Tibial artery (tissue), 4 donors: ENCODE results near the gene ABHD14A.

Experiments used
- DNase-seq, 2 donors: peaks; one replicate each; pipeline ENCODE4 v3.0.0-alpha.2; 2019
- H3K27ac ChIP-seq, 2 donors: fragments of 200-600 bp; sonication (generic) in 1 of 2; 1 replicate in 1 of 2; 2 replicates in 1 of 2; pipeline ENCODE4 v1.5.1; 2018 to 2019; ENCODE audit warnings: mild to moderate bottlenecking in 1 of 2
- H3K27me3 ChIP-seq, 2 donors: fragments of 200-600 bp; sonication (generic) in 1 of 2; one replicate each; pipeline versions ENCODE4 v1.5.1 to v1.6.0; 2016 to 2019
- H3K36me3 ChIP-seq, 3 donors: fragments of 200-600 bp; sonication (generic) in 2 of 3; one replicate each; pipeline ENCODE4 v1.5.1; 2016 to 2019; ENCODE audit warnings: mild to moderate bottlenecking in 2 of 3
- H3K4me1 ChIP-seq, 4 donors: fragments of 200-600 bp; sonication (generic) in 2 of 4; 1 replicate in 3 of 4; 2 replicates in 1 of 4; pipeline ENCODE4 v1.5.1; 2016 to 2019
- H3K4me3 ChIP-seq, 2 donors: fragments of 200-600 bp; sonication (generic) in 1 of 2; 1 replicate in 1 of 2; 2 replicates in 1 of 2; pipeline ENCODE4 v1.5.1; 2018 to 2019; ENCODE audit warnings: mild to moderate bottlenecking in 2 of 2
- H3K9me3 ChIP-seq, 3 donors: fragments of 200-600 bp; sonication (generic) in 1 of 3; one replicate each; pipeline ENCODE4 v1.5.1; 2016 to 2019
- intact Hi-C: fragments of 100-400 bp; cut with DNase I; formaldehyde crosslinking; loops from one replicate; pipeline ENCODE4 v1.15.0; 2023; ENCODE audit warnings: low total_unique reads
- TF ChIP-seq, protein P1 (sequence below), 2 experiments: fragments of 200-600 bp in 1 of 2; fragments of 450-650 bp in 1 of 2; IDR thresholded peaks; one replicate each; pipeline ENCODE4 v1.5.1; 2017 to 2019; ENCODE audit warnings: antibody characterized with exemption in 2 of 2, mild to moderate bottlenecking in 1 of 2, moderate library complexity in 1 of 2

The ABHD14A gene

DNA sequence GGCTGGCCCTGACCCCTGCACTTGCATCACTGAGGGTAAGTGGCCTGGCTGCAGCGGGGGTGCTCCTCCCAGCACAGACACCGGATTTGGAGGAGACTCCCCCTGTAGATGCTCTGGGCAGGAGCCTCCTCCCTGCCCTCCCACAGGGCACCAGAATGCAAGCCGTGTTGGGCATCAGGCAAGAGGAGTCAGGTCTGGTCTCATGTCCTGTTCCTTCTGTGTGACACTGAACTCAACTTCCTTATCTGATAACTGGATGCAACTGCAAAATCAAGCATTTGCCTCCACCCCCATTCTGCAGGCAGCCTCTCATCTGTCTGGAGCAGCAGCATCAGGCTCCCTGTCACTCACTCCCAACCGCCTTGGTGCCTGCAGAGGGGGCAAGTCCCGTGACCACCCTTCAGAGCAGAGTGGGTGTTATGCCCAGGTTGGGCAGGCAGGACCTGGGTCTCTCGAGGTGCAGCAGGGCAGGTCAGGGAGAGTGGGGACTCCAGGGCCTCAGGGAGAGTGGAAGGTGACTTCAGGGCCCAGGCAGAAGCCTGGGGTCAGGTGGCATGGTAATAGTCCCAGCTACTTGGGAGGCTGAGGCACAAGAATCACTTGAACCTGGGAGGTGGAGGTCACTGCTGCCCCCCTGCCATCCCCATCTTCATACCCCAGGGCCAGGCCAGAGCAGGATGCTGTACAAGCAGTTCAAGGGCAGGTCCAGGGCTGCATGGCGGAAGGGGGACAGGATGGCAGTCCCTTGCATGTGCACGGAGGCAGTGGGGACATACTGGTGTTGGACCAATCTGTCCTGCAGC is 31.4 kb downstream of the ABHD14A start:
- intact Hi-C loops = no loop called here
- Histone ChIP-seq H3K36me3 (no peaks in the 10 kb centered on the region), H3K4me3 (no peak overlapping the region), H3K4me1 (peaks cover 0 to 27% (median 21%) of the 10 kb centered on the region in 4 donors), H3K9me3 (no peaks in the 10 kb centered on the region), H3K27me3 (no peaks in the 10 kb centered on the region), H3K27ac (peak overlapping the region; percentile 11 to 41)
- TF ChIP-seq, protein P1, sequence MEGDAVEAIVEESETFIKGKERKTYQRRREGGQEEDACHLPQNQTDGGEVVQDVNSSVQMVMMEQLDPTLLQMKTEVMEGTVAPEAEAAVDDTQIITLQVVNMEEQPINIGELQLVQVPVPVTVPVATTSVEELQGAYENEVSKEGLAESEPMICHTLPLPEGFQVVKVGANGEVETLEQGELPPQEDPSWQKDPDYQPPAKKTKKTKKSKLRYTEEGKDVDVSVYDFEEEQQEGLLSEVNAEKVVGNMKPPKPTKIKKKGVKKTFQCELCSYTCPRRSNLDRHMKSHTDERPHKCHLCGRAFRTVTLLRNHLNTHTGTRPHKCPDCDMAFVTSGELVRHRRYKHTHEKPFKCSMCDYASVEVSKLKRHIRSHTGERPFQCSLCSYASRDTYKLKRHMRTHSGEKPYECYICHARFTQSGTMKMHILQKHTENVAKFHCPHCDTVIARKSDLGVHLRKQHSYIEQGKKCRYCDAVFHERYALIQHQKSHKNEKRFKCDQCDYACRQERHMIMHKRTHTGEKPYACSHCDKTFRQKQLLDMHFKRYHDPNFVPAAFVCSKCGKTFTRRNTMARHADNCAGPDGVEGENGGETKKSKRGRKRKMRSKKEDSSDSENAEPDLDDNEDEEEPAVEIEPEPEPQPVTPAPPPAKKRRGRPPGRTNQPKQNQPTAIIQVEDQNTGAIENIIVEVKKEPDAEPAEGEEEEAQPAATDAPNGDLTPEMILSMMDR (IDR thresholded peaks at IDR 0.05) = no peak
- DNase-seq = no peak

DNA sequence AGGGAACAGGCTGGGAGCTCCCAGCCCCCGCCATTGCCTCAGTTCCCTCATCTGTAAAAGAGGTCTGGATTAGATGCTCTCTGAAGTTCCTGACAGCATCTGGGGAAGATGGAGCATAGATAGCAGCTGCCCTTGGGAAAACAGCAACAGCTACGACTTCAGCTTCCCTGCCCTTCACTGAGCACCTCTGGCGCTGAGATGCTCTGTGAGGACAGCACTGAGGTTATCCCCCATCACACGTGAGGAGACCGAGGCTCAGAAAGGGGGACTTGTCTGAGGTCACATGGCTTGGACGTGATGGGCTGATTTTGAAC is 31.9 kb downstream of the ABHD14A start:
- Histone ChIP-seq H3K36me3 (no peaks in the 10 kb centered on the region), H3K4me3 (no peak overlapping the region), H3K4me1 (peaks cover 0 to 22% (median 19%) of the 10 kb centered on the region in 4 donors), H3K27me3 (no peaks in the 10 kb centered on the region), H3K27ac (no peak overlapping the region), H3K9me3 (no peaks in the 10 kb centered on the region)
- intact Hi-C loops = no loop called here
- TF ChIP-seq, protein P1 (IDR thresholded peaks at IDR 0.05) = no peak
- no peak for DNase-seq

DNA sequence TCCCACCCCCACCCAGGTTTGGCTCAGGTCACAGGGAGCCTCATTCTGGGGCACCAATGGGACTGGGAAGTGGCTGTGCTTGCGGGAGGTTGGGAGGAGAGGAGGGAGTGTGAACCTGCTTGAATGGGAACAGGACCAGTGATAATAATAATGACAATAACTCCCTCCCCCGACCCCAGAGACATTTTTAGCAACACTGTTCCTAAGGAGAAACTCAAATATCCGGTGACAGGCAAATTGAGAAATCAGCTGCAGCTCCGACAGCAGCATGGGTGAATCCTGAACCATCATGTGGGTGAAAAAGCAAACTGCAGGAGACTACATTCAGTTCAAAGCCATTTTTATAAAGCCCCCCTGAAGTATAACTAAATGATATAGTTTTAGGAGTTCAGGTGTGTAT is 32.4 kb downstream of the ABHD14A start:
- DNase-seq = no peak
- no peaks in the 10 kb centered on the region for H3K9me3 ChIP-seq
- TF ChIP-seq, protein P1 (IDR thresholded peaks at IDR 0.05) = no peak
- H3K36me3 ChIP-seq = no peaks in the 10 kb centered on the region
- intact Hi-C loops = no loop called here
- no peak overlapping the region for H3K27ac ChIP-seq
- H3K27me3 ChIP-seq = no peaks in the 10 kb centered on the region
- peaks cover 0 to 22% (median 19%) of the 10 kb centered on the region in 4 donors for H3K4me1 ChIP-seq
- H3K4me3 ChIP-seq = no peak overlapping the region

DNA sequence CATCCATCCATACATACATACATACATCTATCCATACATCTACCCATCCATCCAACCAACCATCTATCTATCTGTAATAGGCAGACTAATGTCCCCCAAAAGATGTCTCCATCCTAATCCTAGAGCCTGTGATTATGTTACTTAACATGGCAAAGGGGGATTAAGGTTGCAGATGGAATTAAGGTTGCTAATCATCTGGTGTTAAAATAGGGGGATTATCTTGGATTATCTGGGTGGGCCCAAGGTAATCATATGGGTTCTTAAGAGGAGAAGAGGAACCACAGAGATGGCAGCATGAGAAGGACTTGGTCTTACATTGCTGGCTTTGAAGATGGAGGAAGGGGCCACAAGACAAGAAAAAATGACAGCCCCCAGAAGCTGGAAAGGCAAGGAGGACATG is 35.6 kb downstream of the ABHD14A start:
- Histone ChIP-seq H3K27ac (no peak overlapping the region), H3K36me3 (no peaks in the 10 kb centered on the region), H3K27me3 (no peaks in the 10 kb centered on the region), H3K4me3 (no peak overlapping the region), H3K9me3 (no peaks in the 10 kb centered on the region), H3K4me1 (peaks cover 0 to 16% (median 10%) of the 10 kb centered on the region in 4 donors)
- no peak for DNase-seq
- intact Hi-C loops = no loop called here
- TF ChIP-seq, protein P1 (IDR thresholded peaks at IDR 0.05) = no peak

DNA sequence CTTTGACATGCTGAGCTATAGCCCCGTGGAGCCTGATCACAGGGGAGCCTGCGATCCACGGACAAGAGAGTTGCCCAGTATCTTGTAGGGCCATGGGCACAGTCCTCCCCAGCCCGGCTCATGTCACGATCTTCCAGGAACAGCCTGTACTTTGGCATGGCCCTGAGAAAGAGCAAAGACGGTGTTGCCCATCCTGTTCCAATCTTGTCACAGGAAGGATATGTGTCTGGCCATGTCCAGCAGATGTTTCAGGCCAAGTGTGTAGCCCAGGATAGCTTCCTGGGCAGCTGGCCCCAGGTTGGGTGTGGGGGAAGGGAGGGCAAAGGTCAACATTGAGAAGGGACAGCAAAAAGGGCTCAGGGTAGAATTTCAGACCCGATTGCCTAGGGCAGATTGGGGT is 37.8 kb downstream of the ABHD14A start:
- H3K27me3 ChIP-seq = no peaks in the 10 kb centered on the region
- H3K4me1 ChIP-seq = peaks cover 0 to 28% (median 17%) of the 10 kb centered on the region in 4 donors
- H3K36me3 ChIP-seq = no peaks in the 10 kb centered on the region
- no peak overlapping the region for H3K27ac ChIP-seq
- H3K9me3 ChIP-seq = no peaks in the 10 kb centered on the region
- TF ChIP-seq, protein P1 (IDR thresholded peaks at IDR 0.05) = no peak
- H3K4me3 ChIP-seq = no peak overlapping the region
- DNase-seq = no peak
- intact Hi-C loops = no loop called here
